GM06990 (cell line): Measurements from ENCODE around the gene GALNT7.
A peak's percentile ranks its signal among the peaks of the same experiment; 100 is the strongest.

ENCODE experiments used
- DNase-seq: peaks from one replicate; pipeline ENCODE4 v3.0.0-alpha.2; 2011; ENCODE audit not compliant: insufficient read length; ENCODE audit errors: extremely low read depth
- H3K27me3 ChIP-seq: replicated peaks from 2 replicates; pipeline ENCODE4 v1.6.0; 2011; ENCODE audit warnings: low read length; ENCODE audit not compliant: control insufficient read depth, insufficient read depth
- H3K36me3 ChIP-seq: 2 replicates; pipeline ENCODE4 v1.5.1; 2011; ENCODE audit warnings: low read length; ENCODE audit not compliant: control insufficient read depth, insufficient read depth
- H3K4me3 ChIP-seq: replicated peaks from 2 replicates; pipeline ENCODE4 v1.5.1; 2011; ENCODE audit warnings: low read depth, mild to moderate bottlenecking, control low read depth, low read length
- TF ChIP-seq, protein P1 (sequence below): IDR thresholded peaks from 2 replicates; pipeline ENCODE4 v1.5.1; 2011; ENCODE audit warnings: low read length, control low read depth, mild to moderate bottlenecking, inconsistent platforms; ENCODE audit not compliant: insufficient read depth, poor library complexity, severe bottlenecking

Gene GALNT7

GRCh38 chr4:173360587-173361221 is 192.1 kb downstream of the GALNT7 start:
- TF ChIP-seq, protein P1, sequence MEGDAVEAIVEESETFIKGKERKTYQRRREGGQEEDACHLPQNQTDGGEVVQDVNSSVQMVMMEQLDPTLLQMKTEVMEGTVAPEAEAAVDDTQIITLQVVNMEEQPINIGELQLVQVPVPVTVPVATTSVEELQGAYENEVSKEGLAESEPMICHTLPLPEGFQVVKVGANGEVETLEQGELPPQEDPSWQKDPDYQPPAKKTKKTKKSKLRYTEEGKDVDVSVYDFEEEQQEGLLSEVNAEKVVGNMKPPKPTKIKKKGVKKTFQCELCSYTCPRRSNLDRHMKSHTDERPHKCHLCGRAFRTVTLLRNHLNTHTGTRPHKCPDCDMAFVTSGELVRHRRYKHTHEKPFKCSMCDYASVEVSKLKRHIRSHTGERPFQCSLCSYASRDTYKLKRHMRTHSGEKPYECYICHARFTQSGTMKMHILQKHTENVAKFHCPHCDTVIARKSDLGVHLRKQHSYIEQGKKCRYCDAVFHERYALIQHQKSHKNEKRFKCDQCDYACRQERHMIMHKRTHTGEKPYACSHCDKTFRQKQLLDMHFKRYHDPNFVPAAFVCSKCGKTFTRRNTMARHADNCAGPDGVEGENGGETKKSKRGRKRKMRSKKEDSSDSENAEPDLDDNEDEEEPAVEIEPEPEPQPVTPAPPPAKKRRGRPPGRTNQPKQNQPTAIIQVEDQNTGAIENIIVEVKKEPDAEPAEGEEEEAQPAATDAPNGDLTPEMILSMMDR = peak; percentile 31
- Histone ChIP-seq H3K4me3 (no peak overlapping the region), H3K36me3 (no peaks in the 10 kb centered on the region), H3K27me3 (no peaks in the 10 kb centered on the region)
- no peak for DNase-seq

- Histone ChIP-seq H3K4me3 (no peak overlapping the region), H3K27me3 (no peaks in the 10 kb centered on the region), H3K36me3 (no peaks in the 10 kb centered on the region)
- no peak for DNase-seq
- TF ChIP-seq, protein P1 = no peak
Measured at GRCh38 chr4:173362666-173363065, 194.1 kb downstream of the GALNT7 start.

- no peak for DNase-seq
- Histone ChIP-seq H3K4me3 (no peak overlapping the region), H3K27me3 (no peaks in the 10 kb centered on the region), H3K36me3 (no peaks in the 10 kb centered on the region)
- TF ChIP-seq, protein P1 = no peak
Measured at GRCh38 chr4:173365359-173365996, 196.9 kb downstream of the GALNT7 start.

GRCh38 chr4:173367285-173367684 is 198.7 kb downstream of the GALNT7 start:
- TF ChIP-seq, protein P1 = no peak
- peak; percentile 13 for DNase-seq
- H3K27me3 ChIP-seq = no peaks in the 10 kb centered on the region
- H3K36me3 ChIP-seq = no peaks in the 10 kb centered on the region
- no peak overlapping the region for H3K4me3 ChIP-seq

DNA sequence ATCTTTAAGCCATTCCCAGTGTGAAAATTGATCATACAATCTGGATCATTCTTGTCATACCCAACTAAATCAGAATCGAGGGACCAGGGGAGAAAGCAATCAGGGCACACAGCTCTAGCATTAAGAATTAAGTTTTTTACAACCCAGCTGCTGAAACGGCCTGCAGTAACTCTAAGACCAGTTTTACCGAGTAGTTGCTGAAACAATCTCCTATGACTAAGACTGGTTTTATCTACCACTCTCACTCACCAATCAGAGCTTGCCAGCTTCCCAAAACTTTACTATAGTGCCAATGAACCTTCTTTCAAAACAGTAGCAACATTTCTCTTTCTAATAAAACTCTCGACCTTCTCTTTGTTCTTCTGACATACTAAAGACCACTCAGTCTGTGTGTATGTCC is 199.3 kb downstream of the GALNT7 start:
- Histone ChIP-seq H3K27me3 (no peaks in the 10 kb centered on the region), H3K4me3 (peak overlapping the region; percentile 46), H3K36me3 (no peaks in the 10 kb centered on the region)
- no peak for DNase-seq
- TF ChIP-seq, protein P1 = no peak
